C4-2B (cell line): ENCODE measurements around the gene SLC35F6.

ENCODE experiments used
- CTCF ChIP-seq: fragments of 450-650 bp; conservative IDR thresholded peaks from 2 replicates; pipeline ENCODE4 v1.5.1; 2017; ENCODE audit warnings: mild to moderate bottlenecking
- ZFX ChIP-seq: fragments of 450-650 bp; IDR thresholded peaks from 2 replicates; pipeline ENCODE4 v1.6.1; 2017

DNA sequence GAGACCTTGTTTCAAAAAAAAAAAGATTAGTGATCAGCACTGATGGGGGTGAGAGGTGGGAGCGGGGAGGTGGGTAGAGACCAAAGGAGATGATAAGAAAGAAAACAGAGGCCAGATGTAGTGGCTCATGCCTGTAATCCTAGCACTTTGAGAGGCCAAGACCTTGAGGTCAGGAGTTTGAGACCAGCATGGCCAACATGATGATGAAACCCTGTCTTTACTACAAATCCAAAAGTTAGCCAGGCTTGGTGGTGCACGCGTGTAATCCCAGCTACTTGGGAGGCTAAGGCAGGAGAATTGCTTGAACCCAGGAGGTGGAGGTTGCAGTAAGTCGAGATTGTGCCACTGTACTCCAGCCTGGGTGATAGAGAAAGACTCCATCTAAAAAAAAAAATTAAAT lies 9.5 kb upstream of the SLC35F6 start:
- TF ChIP-seq CTCF = no peak
- TF ChIP-seq ZFX = no peak
